Upper lobe of right lung (tissue), 1 donor: ENCODE measurements around the gene CCSER1. TPM values are rescaled to one million over a fixed set of nuclear protein-coding genes. Genes with fewer than 3 reads are reported as not detected.

ENCODE experiments used
- ATAC-seq: fragments of 200-7000 bp; cut with Tn5 transposase; one replicate; pipeline ENCODE4 v1.9.1; 2020; ENCODE audit warnings: mild to moderate bottlenecking, moderate library complexity
- DNase-seq: peaks from one replicate; pipeline ENCODE4 v3.0.0-alpha.2; 2020
- H3K27ac ChIP-seq: fragments of 200-600 bp; one replicate; pipeline ENCODE4 v1.8.0; 2022
- H3K27me3 ChIP-seq: fragments of 200-600 bp; one replicate; pipeline ENCODE4 v1.8.0; 2022; ENCODE audit warnings: mild to moderate bottlenecking
- H3K36me3 ChIP-seq: fragments of 200-600 bp; one replicate; pipeline ENCODE4 v1.8.0; 2022
- H3K4me1 ChIP-seq: fragments of 200-600 bp; one replicate; pipeline ENCODE4 v1.8.0; 2022
- H3K4me3 ChIP-seq: fragments of 200-600 bp; one replicate; pipeline ENCODE4 v1.8.0; 2022; ENCODE audit warnings: mild to moderate bottlenecking
- H3K9me3 ChIP-seq: fragments of 200-600 bp; one replicate; pipeline ENCODE4 v1.8.0; 2022
- intact Hi-C: fragments of 100-400 bp; cut with DNase I; formaldehyde crosslinking; loops from one replicate; pipeline ENCODE4 v1.11.0; 2022
- total RNA-seq: library from RNA; stranded (reverse); fragmentation: NEBNext Ultra II Directional; extraction: Animal tissue kit (Norgen Biotek cat#: 25700); gene quantifications from one replicate; pipeline ENCODE4 v1.2.1, GENCODE V29; 2021
- TF ChIP-seq, protein P1 (sequence below): fragments of 200-600 bp; IDR thresholded peaks from one replicate; pipeline ENCODE4 v1.8.0; 2022; ENCODE audit warnings: antibody characterized with exemption
- donor health status: DM: no; HTN: yes; CAD: no; lungs with severe emphysema.

Gene CCSER1
- total RNA-seq, 1 donor from 2014 or later: 7.4 TPM

DNA sequence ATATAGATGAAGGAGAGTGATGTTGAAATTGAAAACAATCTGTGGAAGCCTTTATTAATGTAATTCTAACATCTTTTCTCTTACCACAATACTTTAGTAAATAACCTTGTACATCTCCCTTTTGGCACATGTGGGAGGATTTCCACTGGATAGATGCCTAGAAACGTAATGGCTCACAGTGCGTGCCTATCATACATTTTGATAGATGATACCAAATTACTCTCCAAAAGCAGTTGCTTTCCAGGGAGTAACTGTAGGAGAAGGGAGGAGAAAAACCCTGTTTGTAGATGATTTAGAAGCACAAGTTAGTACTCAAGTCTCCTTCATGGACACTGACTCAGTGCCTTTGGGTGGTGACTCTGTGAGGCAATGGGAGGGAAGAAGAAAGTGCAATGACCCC is 476.3 kb downstream of the CCSER1 start:
- H3K9me3 ChIP-seq: no peaks in the 10 kb centered on the region
- H3K27me3 ChIP-seq: no peaks in the 10 kb centered on the region
- H3K27ac ChIP-seq: no peak overlapping the region
- no peak overlapping the region for H3K4me3 ChIP-seq
- no peaks in the 10 kb centered on the region for H3K36me3 ChIP-seq
- ATAC-seq (no peak), DNase-seq (no peak)
- H3K4me1 ChIP-seq: no peaks in the 10 kb centered on the region
- TF ChIP-seq, protein P1, sequence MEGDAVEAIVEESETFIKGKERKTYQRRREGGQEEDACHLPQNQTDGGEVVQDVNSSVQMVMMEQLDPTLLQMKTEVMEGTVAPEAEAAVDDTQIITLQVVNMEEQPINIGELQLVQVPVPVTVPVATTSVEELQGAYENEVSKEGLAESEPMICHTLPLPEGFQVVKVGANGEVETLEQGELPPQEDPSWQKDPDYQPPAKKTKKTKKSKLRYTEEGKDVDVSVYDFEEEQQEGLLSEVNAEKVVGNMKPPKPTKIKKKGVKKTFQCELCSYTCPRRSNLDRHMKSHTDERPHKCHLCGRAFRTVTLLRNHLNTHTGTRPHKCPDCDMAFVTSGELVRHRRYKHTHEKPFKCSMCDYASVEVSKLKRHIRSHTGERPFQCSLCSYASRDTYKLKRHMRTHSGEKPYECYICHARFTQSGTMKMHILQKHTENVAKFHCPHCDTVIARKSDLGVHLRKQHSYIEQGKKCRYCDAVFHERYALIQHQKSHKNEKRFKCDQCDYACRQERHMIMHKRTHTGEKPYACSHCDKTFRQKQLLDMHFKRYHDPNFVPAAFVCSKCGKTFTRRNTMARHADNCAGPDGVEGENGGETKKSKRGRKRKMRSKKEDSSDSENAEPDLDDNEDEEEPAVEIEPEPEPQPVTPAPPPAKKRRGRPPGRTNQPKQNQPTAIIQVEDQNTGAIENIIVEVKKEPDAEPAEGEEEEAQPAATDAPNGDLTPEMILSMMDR: no peak
- intact Hi-C loops: no loop called here

DNA sequence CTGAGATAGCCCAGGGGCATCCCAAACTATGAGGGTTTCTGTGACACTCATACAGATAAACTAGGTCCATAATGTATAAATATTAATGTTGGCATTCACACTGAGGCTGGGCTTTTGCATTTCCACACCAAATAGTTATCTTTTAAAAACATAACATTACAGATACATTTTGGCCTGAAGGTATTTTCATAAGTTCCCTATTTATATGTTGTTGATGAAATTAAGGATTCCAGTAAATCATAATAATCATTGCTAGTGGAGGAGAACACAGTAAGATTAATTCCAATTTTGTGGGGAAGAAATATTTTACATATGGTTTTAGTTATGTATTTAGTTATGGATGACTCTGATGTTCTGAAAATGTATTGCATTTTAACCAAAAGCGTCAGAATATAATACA is 479.6 kb downstream of the CCSER1 start:
- Histone ChIP-seq H3K27me3 (no peaks in the 10 kb centered on the region), H3K9me3 (no peaks in the 10 kb centered on the region), H3K27ac (no peak overlapping the region), H3K4me3 (no peak overlapping the region), H3K4me1 (no peaks in the 10 kb centered on the region), H3K36me3 (no peaks in the 10 kb centered on the region)
- intact Hi-C loops: no loop called here
- ATAC-seq (no peak), DNase-seq (no peak)
- TF ChIP-seq, protein P1: no peak

DNA sequence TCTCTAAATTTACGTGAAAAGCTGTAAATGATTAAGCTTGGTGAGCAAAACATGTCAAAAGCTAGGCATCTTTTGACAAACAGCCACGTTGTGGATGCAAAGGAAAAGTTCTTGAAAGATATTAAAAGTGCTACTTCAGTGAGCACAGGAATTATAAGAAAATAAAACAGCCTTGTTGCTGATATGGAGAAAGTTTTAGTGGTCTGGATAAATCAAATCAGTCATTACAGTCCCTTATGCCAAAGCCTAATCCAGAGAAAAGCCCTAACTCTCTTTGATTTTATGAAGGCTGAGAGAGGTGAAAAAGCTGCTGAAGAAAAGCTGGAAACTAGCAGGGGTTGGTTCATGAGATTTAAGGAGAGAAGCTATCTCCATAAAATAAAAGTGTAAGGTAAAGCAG is 487.2 kb downstream of the CCSER1 start:
- no peaks in the 10 kb centered on the region for H3K27me3 ChIP-seq
- TF ChIP-seq, protein P1: no peak
- H3K36me3 ChIP-seq: no peaks in the 10 kb centered on the region
- no peak overlapping the region for H3K4me3 ChIP-seq
- intact Hi-C loops: no loop called here
- H3K27ac ChIP-seq: no peak overlapping the region
- no peaks in the 10 kb centered on the region for H3K4me1 ChIP-seq
- no peak for ATAC-seq
- no peak for DNase-seq
- H3K9me3 ChIP-seq: no peaks in the 10 kb centered on the region

DNA sequence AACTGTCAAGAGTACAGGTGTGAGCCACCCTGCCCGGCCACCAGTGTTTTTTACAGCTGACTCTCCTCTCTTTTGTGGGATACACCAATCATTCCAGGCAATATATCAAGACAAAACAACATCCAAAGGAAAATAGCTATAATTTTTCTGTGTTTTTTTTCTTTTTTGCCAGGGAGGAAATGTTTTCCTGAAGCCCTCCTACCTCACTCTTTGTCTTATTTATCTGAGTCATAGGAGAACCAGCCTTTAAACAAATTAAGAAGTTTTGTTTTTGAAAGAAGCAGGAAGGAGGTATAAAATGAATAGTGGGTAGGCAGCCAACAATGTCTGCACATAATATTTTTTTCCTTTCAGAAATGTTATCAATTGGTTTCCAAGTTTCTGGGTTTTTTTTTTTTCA is 493.9 kb downstream of the CCSER1 start:
- H3K4me1 ChIP-seq: no peaks in the 10 kb centered on the region
- TF ChIP-seq, protein P1: no peak
- H3K27me3 ChIP-seq: no peaks in the 10 kb centered on the region
- H3K36me3 ChIP-seq: no peaks in the 10 kb centered on the region
- no peak overlapping the region for H3K27ac ChIP-seq
- no peak for DNase-seq
- no peak overlapping the region for H3K4me3 ChIP-seq
- no peaks in the 10 kb centered on the region for H3K9me3 ChIP-seq
- intact Hi-C loops: no loop called here
- ATAC-seq: no peak

DNA sequence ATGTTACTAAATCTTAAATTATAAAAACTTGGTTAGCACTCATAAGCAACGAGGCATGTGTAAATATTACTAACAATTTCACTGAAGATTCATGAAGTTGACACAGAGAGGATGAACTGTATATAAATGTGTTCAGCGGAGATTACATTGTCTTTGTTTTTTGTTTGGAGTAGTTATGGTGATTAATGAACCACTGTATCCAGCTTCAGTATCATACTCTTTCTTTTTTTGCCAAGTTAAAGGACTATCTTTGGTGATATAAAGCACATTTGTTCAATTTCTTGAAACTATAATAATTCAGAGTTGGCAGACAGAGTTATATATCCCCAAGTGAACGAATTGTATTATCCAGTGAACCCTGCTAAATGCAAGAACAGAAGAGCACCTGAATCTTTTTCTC is 497.6 kb downstream of the CCSER1 start:
- H3K27ac ChIP-seq: no peak overlapping the region
- H3K27me3 ChIP-seq: no peaks in the 10 kb centered on the region
- H3K4me1 ChIP-seq: no peaks in the 10 kb centered on the region
- H3K36me3 ChIP-seq: no peaks in the 10 kb centered on the region
- ATAC-seq (no peak), DNase-seq (no peak)
- intact Hi-C loops: no loop called here
- H3K4me3 ChIP-seq: no peak overlapping the region
- TF ChIP-seq, protein P1: no peak
- H3K9me3 ChIP-seq: no peaks in the 10 kb centered on the region

DNA sequence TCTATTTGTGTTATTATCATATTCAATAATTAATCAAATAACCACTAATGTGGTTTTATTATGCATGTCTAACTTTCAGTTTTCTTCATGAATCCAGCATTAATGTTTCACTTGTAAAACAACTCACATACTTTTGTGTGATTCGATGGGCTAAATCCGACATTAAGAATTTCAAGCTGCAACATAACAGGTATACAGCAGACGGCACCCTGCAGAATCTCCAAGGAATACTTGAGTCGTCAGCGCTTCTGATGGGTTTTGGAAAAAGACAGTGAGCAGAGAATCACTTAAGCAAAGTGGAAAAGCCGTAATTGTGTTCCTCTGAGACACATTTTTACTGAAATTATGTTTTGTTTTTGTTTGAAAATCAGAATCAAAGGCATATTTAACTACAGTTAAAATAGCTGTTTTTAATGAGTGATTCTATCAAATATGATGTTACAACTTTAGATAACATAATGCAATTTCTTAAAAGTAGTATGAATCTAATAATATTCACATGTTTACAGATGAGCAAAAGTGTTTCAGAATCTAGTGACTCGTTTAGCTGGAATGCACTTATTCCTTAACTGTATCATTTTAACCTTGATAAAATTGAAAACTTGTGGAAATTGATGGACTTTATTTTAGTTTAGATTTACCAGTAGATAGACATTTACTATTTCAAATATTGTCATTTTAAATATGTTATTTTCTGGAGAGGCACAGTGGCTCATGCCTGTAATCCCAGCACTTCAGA is 514.8 kb downstream of the CCSER1 start:
- intact Hi-C loops: no loop called here
- H3K4me3 ChIP-seq: no peak overlapping the region
- no peaks in the 10 kb centered on the region for H3K36me3 ChIP-seq
- no peaks in the 10 kb centered on the region for H3K9me3 ChIP-seq
- ATAC-seq (no peak), DNase-seq (no peak)
- H3K27me3 ChIP-seq: no peaks in the 10 kb centered on the region
- H3K27ac ChIP-seq: no peak overlapping the region
- no peaks in the 10 kb centered on the region for H3K4me1 ChIP-seq
- TF ChIP-seq, protein P1: no peak
